GM15510 (cell line): ENCODE data around the gene KRTAP9-8.

Experiments used
- POLR2A ChIP-seq: IDR thresholded peaks from 3 replicates; pipeline ENCODE4 v1.6.1; 2011; ENCODE audit warnings: borderline replicate concordance; ENCODE audit not compliant: insufficient read length; ENCODE audit errors: extremely low read depth

KRTAP9-8 gene

DNA sequence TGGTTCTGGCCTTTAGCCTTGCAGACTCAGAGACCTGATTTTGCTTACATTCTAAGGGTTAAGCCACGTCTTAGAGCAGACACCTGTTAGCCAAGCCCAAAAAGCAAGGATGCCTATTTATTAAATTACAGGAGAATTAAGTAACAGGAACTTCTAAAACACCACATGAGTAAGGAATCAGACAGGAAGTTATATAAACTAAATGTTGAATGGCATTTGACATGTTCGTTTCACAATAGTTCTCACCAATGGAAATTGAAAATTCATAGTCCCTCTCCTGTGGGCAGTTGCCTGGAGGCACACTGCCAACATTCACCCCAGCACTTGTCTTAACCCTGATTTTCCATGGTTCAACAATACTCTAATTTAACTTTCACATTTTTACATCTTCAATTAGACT, 46.7 kb downstream of the KRTAP9-8 start:
- no peak for TF ChIP-seq POLR2A

DNA sequence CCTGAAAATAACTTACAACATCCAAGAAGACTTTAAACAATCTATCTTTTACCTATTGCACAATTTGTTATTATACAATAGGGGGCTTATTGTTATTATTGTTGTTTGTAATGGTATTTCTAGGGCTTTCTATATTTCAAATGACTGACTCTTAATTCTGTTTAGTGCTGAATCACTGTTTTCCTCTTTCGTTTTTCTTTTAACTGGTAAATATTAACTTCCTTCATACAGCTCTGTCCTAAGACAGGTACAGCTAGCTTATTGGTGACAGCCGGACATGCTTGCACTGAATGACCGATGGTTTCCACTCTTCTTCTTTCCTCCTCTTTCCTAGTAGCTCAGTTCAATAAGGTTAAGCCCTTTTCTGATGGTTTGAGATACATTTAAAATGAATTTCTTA, 49.3 kb downstream of the KRTAP9-8 start:
- no peak for TF ChIP-seq POLR2A
